Glomerular visceral epithelial cell (primary cell): ENCODE data around the gene TRIM17.
A peak's percentile ranks its signal among the peaks of the same experiment; 100 is the strongest.

Experiments used
- DNase-seq: peaks from one replicate; pipeline ENCODE4 v3.0.0-alpha.2; 2016; ENCODE audit errors: extremely low spot score

Gene TRIM17, protein sequence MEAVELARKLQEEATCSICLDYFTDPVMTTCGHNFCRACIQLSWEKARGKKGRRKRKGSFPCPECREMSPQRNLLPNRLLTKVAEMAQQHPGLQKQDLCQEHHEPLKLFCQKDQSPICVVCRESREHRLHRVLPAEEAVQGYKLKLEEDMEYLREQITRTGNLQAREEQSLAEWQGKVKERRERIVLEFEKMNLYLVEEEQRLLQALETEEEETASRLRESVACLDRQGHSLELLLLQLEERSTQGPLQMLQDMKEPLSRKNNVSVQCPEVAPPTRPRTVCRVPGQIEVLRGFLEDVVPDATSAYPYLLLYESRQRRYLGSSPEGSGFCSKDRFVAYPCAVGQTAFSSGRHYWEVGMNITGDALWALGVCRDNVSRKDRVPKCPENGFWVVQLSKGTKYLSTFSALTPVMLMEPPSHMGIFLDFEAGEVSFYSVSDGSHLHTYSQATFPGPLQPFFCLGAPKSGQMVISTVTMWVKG

DNA sequence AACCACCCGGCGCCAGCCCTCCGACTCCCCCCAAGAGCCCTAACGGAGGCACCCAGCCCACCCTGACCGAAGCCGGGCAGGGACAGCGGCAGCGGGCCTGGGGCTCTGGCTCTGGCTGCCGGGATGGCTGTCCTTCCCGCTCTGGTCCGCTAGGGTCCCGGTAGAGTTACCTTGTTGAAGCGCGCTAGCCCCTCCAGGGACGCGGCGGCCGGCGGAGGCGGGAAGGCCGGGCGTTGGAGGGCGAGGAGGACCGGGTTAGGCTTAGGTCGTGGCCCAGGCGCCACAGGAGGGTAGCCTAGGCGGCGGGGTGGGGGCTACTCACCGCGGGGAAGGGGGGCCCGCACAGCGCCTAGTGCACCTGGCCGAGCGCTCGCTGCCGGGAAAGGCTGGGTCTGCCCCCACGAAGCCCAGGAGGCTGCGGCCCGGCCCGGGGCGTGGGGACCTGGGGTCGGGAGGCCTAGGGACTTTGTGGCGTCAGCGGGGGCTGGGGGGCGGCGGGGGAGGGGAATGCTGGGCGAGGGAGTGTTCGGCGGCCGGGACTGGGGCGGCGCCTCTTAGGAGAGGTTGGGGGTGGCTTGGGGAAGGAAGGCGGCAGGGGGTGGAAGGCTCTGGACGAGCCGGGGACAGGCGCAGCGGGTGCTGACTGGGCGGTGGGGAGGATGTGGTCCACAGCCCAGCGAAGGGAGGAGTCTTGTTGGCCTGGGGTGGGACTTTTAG, at the start of gene TRIM17:
TRIM17 (minus strand) TSS at position 645 of the 717 bp plus-strand sequence. CDS start 1,789 bp downstream, outside the sequence.
- peak; percentile 7 for DNase-seq

DNA sequence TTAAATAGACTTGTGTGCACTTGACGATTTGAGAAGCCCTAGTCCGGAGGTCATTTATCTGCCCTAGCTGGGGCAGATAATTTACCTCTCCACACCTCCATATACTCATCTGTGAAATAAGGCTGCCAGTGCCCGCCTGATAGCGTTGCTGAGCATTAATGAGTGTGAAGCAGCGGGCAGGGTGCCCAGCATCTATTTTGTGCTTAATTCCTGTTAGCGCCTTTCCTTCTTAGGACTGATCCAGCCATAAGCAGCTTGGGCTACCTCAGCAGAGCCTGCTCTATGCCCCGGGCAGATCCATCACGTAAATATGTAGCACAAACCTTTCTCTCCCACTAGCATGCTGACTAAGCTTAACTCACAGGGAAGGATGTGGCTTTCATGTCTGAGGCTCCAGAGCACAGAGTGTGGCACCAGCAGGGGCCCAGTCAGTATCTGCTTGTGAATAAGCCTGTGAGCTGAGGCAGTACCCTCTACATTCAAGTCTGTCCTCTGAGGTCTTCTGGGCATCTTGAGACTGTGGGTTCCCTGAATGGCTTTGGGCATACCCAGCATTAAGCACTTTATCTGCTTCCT, 49.0 kb upstream of the TRIM17 start:
- no peak for DNase-seq

DNA sequence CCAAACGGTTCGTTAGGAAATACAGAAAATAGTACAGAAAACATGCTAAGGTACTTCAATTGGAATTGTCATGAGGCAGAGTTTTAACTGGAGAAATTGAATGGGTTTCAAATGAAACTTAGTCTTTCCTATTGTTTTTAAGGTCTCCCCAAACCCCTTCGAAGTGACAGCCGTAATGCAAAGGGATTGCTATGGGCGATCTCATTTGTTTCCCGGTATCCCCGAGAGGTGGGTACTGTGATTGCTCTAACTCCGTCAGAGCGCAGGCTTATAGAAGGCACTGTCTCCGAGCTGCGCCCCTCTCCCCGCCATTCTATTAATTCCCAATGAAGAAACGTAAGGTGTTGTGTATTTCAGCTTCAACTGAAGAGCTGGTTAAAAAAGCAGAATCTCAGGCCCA, 48.5 kb upstream of the TRIM17 start:
- no peak for DNase-seq

DNA sequence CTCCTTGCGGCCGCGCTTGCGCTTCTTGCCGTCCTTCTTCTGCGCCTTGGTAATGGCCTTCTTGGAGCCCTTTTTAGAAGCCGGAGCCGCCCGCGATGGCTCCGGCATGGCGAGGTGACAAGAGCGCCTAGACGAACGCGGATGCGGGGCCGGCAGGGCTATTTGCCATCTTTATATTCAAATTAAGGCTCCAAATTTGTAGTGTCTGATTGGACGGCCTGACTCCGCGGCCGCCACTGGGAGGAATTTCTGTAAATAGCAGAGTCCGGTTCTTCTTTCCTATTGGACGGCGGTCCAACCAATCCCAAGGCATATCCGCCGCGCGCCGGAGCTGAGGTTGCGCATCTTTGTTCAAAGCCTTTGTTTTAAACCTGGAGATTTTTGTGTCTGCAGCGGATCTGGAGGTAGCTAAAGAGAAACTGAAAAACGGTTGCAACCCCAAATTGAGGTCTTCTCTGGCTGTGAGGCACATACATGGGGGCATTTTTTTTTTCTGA, 47.9 kb upstream of the TRIM17 start:
- peak; percentile 24 for DNase-seq

DNA sequence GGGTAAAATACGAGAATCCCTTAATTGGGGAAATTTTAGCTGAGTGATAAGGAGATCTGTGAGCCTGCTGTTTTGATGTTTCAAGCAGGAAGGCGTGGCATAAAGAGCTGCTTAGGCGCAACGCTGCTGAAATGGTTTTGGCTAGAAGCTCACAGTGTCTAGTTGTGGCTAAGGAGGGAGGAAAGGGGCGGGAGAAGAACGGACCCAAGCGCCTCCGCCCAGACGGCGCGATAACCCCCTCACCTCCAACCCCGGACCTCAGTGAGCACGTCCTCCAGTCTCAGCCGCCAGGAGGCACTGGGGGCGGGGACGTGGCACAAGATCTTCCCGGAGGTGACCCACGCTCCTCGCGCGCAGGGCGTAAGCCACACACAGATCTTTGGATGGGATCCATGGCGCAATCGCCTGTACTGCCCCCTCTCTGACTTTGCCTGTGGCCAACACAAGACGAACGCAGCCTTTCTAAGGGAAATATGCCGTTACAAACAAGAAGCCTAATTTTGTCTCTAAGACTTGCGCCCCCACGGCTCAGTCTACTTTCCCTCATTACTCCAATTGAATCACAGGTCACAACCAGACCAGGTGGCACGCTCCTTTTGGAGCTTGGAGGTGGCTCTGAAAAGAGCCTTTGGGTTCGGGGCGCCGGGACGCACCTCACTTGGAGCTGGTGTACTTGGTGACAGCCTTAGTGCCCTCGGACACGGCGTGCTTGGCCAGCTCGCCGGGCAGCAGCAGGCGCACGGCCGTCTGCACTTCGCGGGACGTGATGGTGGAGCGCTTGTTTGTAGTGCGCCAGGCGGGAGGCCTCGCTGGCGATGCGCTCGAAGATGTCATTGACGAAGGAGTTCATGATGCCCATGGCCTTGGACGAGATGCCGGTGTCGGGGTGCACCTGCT, 47.1 kb upstream of the TRIM17 start:
- DNase-seq: no peak

DNA sequence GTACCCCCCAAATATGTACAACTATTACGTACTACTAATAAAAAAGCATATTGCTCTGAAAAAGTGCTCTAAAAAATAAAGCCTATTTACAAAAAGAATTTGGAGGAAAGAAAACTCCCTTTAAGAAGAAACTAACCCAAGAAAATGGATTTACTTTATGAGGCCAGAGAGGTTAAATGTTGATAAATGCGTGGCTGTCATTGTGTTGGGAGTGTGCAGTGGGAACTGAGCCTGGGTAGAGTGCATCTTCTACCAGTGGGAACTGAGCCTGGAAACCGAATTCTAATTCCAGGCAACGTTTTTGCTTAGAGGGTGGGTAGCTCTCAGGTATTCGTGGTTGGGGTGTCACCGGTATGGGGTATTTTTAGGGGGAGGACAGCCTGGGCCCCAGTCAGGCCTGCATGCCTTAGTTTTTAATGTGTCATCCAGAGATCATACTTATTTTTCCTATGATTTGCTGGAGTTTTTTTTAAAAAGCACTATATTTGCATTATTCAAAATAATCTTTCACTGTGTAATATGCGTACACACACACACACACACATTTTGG, 46.4 kb upstream of the TRIM17 start:
- DNase-seq: no peak

DNA sequence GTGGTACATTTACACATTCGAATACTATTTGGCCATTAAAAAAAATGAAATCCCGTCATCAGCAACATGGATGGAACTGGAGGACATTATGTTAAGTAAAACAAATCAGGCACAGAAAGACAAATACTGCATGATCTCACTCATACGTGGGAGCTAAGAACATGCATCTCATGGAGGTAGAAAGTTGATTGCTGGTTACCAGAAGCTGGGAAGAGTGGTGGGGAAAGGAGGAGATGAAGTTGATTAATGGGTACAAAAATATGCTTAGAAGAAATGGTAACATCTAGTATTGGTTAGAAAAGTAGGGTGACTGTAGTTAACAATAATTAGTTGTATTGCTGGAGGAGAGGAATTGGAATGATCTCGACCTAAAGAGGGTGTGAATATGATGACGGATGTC, 45.9 kb upstream of the TRIM17 start:
- DNase-seq: no peak

DNA sequence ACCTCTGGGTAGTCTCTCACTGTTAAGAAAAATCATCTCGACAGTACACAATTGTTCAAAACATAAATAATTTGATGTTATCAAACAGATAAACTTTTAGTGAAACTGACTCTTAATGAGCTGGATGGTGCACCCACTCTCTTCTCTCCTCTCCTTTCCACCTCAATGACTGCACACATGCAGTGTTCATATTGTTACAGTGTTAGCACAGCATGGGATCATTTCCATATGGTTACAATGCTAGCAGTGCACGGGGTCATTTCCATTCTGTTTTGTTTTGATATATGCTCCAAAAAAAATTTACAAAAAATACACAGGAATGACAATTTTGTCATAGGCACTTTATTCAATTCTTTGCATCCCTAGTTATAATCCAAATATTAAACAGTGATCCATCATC, 44.2 kb upstream of the TRIM17 start:
- DNase-seq: no peak

DNA sequence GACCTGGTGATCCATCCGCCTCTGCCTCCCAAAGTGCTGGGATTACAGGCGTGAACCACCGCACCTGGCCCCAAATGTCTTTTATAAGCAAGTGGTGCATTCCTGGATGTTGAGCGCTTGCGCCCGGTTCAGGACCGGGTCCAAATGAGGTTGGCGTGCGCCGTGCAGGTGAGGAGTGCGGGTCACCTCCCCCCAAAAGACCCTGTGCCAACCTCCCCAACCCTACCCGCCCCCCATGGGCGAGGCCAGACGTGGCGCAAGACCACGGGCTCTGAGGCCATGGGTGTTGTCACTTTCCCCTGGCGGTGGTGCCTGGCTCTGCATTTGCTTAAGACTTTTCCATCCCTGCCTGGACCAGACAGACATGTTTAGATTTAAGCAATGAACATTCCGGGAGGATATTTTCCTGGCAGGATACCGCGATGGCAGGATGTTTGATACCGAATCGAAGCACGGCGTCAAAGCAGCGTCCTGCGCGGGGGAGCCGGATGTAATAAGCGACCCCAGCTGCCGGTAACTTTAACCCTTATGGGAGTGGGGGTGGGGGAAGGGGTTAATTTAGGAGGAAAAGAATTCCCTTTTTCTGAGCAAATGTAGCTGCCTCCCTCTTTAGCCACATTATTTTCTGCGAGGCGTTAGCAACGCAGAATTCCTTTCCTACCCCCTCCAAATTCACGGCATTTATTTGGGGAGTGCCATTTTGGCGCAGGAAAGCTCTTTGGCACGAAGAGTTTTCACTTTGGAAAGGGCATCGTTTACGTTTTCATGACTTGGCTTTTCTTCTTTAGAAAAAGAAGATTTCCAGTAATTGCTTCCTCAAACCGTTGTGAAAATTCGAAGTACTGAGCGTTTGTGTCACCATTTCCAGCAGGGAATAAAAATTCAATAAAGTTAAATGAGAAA, 42.7 kb upstream of the TRIM17 start:
- peak; percentile 17 for DNase-seq

DNA sequence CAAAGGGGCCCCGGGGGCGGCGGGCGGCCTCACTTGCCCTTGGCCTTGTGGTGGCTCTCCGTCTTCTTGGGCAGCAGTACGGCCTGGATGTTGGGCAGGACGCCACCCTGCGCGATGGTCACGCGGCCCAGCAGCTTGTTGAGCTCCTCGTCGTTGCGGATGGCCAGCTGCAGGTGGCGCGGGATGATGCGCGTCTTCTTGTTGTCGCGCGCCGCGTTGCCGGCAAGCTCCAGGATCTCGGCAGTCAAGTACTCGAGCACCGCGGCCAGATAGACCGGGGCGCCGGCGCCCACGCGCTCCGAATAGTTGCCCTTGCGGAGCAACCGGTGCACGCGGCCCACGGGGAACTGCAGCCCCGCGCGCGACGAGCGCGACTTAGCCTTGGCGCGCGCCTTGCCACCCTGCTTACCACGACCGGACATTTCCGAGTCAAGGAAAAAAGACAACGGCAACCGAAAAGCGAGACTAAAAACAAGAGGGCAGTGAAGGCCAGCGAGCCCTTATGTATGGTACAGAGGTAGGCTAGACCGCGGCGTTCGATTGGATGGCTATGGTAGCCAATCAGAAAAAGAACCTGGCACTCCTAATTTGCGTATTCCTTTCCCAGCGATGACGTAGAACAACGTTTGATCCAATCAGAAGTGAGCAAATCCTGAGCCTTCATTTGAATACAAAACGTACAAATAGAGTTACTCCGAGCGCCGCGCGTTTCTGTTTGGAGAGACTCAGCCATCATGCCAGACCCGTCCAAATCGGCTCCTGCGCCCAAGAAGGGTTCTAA, 40.9 kb upstream of the TRIM17 start:
- no peak for DNase-seq

DNA sequence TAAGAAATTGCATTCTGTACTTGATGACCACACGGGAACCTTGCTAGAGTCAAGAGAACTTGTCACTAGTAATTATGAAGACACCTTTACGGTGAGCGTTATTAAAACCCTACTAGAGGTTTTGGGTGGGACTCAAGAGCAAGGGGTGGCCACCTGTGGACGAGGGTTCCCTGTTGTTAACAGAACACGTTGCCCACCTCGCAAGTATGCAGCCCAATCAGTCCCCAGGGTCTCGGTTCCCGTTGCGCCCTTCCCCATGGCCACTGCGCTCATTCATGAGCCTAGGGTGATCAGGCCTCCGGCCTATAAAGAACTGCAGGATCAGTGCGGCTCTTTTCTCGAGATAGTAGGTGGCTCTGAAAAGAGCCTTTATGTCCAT, 40.3 kb upstream of the TRIM17 start:
- no peak for DNase-seq

DNA sequence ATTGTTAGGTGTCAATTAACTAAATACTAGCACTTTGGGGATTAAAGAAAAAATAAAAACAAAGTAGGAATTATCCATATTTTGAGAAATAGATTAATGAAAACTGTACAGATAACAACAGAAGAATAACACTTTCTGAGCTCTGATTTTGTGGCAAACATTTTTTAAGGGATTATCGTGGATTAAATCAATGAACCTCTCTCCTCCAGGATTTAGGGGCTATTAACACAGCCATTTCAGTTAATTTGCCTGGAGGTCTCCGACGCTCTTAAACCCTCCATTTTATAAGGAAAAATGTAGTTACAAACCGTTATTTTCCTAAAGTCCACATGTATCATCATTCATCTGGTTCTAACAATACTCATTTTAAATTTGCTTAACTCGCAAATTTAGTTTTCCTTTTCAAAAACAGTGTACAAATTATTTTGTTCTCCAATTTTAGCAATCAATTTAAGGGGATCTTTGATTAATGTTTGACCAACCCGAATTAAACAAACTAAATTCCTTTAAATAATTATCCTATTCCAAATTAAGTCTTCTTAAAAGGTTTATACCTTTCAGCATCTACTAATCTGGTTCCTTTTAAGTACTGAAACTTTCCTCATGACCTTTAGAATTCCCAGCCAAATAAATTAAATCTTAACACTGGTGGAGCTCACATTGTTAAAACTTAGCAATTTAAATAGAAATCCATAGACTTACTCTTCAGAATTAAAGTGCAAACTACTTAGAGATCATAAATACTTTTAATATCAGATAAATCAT, 39.8 kb upstream of the TRIM17 start:
- no peak for DNase-seq

DNA sequence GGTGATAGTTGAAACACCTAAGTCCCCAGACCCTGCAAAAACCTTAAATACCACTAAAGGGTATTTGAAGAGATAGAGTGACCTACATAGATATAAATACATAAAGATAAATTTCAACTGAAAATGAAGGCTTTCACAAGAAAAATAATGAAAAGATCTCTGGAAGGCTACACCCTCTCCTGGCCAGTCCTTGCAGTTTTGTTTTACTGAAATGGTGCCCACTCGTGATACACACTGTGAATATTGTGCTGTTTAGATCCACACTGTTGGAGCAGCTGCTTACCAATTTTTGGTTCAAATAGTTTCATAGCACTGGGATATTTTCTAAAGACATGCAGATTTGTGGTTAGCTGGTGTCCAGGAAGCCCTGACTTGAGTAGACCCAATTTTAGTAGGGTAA, 39.1 kb upstream of the TRIM17 start:
- DNase-seq: no peak

DNA sequence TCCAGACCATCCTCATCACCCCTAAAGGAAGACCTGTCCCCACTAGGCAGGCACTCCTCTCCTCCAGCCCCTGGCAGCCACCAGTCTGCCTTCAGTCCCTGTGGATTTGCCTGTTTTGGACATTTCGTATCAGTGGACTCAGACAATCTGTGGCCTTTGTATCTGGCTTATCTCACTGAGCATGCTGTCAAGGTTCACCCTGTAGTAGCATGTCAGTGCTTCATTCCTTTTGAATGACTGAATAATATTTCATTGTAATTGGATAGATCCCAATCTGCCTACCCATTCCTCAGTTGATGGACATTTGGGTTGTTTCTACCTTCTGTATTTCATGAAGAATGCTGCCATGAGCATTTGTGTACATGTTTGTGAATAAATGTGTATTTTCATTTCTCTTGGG, 37.6 kb upstream of the TRIM17 start:
- no peak for DNase-seq

DNA sequence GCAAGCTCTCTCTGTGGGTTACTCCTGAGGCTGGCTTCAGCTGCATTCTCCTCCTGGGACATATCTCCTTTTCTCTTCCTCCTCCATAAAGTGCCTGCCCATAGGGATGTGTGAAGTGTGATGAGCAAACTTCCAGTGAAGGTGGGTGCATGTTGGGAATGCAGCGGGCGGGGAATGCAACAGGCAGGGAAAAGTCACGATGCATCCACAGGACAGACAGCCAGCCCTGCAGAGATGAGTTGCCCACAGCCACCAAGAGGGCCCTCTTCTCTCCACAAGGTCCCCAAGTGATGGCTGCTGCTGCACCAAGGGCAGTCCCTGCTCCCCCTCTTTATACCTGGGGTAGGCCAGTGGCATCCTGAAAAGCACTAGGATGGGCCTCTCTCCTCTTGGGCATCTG, 37.0 kb upstream of the TRIM17 start:
- DNase-seq: no peak

DNA sequence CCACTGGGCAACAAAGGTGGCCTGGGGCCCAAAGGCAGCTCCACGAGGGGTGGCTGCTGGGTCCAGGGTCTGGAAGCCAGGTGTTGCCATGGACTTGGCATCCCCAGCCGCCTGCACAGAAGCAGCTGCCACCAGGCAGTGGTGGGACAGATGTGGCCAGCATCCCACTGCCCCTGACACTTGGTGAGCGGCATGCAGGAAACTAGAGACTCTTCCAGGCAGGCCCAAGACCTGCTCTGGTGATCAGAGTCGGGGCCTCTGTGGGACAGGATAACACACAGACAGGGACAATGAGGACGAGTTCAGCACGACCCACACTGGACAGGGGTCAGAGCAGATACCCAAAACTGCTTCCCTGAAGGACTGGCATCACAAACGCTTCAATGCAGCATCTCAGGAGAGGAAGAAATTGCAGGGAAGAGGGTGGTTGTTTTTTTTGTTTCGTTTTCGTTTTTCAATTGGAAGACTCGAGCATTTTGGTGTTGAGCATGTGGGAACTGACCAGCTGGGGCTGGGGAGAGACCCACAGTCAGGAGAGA, 36.4 kb upstream of the TRIM17 start:
- DNase-seq: no peak

DNA sequence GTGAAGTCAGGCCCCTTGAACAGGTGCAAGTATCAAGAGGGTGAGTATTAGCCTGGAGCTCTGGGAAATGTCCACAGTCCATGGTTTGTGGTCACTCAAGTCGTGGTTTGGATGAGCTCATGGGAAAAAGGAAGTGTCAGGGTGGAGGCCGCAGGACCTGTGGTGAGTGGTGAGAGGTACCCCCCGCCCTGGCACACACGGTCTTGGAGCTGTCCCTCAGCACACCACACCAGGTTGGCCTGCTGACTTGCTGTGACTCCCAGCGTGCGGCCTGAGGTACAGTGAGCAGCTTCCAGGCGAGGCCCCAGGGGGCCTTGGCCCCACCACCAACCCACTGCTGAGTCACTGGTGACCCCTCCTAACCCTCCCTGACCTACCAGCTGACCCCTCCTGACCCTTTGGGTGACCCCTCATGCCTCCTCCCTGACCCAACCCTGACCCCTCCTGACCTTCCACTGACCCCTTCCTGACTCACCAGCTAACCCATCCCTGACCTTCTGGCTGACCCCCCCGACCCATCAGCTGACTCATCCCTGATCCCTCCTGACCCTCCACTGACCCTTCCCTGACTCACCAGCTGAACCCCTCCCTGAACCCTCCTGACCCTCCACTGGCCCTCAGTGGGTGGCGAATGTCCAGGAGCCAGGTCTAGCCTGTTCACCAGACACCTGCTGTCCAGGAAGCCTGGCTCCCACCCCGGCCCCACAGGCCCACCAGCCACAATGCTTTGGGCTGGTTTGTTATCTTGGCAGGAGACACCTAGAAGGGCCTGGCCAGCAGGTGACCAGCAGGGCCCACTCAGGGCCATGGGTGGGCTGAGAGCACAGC, 35.7 kb upstream of the TRIM17 start:
- peak; percentile 75 for DNase-seq

DNA sequence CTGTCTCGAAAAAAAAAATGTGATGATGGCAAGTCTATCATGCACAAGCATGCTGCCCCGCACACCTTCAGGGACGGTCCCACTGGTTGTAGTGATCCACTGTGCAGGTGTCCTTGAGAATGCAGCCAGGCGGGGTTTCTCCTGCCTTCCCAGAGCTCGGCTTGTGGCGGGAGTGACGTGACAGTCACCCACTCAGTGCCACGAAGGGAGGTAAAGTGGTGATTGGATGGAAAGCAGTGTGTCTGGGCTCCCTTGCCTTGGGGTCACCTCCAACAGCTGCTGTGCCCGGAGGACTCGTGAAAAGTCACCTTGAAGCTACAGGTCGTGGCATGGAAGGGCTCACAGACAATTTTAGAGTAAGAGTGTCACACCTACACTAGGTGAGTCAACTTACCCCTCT, 33.5 kb upstream of the TRIM17 start:
- DNase-seq: no peak
